Measurements from ENCODE around the gene RIMBP2. TPM values are rescaled to one million over a fixed set of nuclear protein-coding genes. Genes with fewer than 3 reads are reported as not detected.
"Not testable (repeated sequence)": the region's sequence is repeated elsewhere in the genome, so short reads cannot be mapped to it uniquely, and the experiment has no call there.

RIMBP2 gene
- total RNA-seq, 4 donors from 2014 or later, result 1.5 to 5.3 (median 2.7) TPM

- 88 to 91% methylated on average over 16 of the region's 16 CpGs for WGBS, 2 donors
- no peak for DNase-seq (ENCODE audit: low spot score in 2 of 2)
- no peak for TF ChIP-seq POLR2A (IDR thresholded peaks at IDR 0.05)
- no peak for TF ChIP-seq CTCF (IDR thresholded peaks at IDR 0.05)
- H3K4me3 ChIP-seq (ENCODE audit: low read depth, poor library complexity, severe bottlenecking), result no peak overlapping the region
- intact Hi-C loops (cut with DNase I; ENCODE audit: low total_unique reads), result no loop called here
These were observed 64.7 kb downstream of the RIMBP2 start for GRCh38 chr12:130651188-130651959.

- no peak for TF ChIP-seq POLR2A (IDR thresholded peaks at IDR 0.05)
- no peak for TF ChIP-seq CTCF (IDR thresholded peaks at IDR 0.05)
- intact Hi-C loops (cut with DNase I; ENCODE audit: low total_unique reads), result no loop called here
- no peak for DNase-seq (ENCODE audit: low spot score in 2 of 2)
- WGBS, 2 donors, result 62 to 76% methylated on average over 9 of the region's 9 CpGs
- H3K4me3 ChIP-seq (ENCODE audit: low read depth, poor library complexity, severe bottlenecking), result no peak overlapping the region
These were observed 66.0 kb downstream of the RIMBP2 start for GRCh38 chr12:130650131-130650530.

GRCh38 chr12:130649101-130650045 is 66.7 kb downstream of the RIMBP2 start:
- TF ChIP-seq POLR2A (IDR thresholded peaks at IDR 0.05) (no peak), CTCF (IDR thresholded peaks at IDR 0.05) (no peak)
- intact Hi-C loops (cut with DNase I; ENCODE audit: low total_unique reads), result no loop called here
- WGBS, 2 donors, result 94% methylated on average over 33 to 37 of the region's 37 CpGs
- no peak overlapping the region for H3K4me3 ChIP-seq (ENCODE audit: low read depth, poor library complexity, severe bottlenecking)
- DNase-seq (ENCODE audit: low spot score in 2 of 2), result no peak

GRCh38 chr12:130647814-130648213 is 68.3 kb downstream of the RIMBP2 start:
- TF ChIP-seq POLR2A (IDR thresholded peaks at IDR 0.05) (no peak), CTCF (IDR thresholded peaks at IDR 0.05) (no peak)
- DNase-seq (ENCODE audit: low spot score in 2 of 2), result no peak
- intact Hi-C loops (cut with DNase I; ENCODE audit: low total_unique reads), result no loop called here
- WGBS, 2 donors, result 57 to 68% methylated on average over 13 of the region's 13 CpGs
- no peak overlapping the region for H3K4me3 ChIP-seq (ENCODE audit: low read depth, poor library complexity, severe bottlenecking)

- DNase-seq (ENCODE audit: low spot score in 2 of 2), result no peak
- whole genome bisulfite sequencing, 2 donors, result 84 to 91% methylated on average over 16 of the region's 16 CpGs
- intact Hi-C loops (cut with DNase I; ENCODE audit: low total_unique reads), result no loop called here
- no peak for TF ChIP-seq POLR2A (IDR thresholded peaks at IDR 0.05)
- no peak for TF ChIP-seq CTCF (IDR thresholded peaks at IDR 0.05)
- H3K4me3 ChIP-seq (ENCODE audit: low read depth, poor library complexity, severe bottlenecking), result no peak overlapping the region
These were observed 69.3 kb downstream of the RIMBP2 start for GRCh38 chr12:130646716-130647370.

GRCh38 chr12:130646191-130646590 is 69.9 kb downstream of the RIMBP2 start:
- H3K4me3 ChIP-seq (ENCODE audit: low read depth, poor library complexity, severe bottlenecking); DNase-seq (ENCODE audit: low spot score in 2 of 2); intact Hi-C loops (cut with DNase I; ENCODE audit: low total_unique reads): not testable (repeated sequence)
- WGBS, 2 donors, result 83 to 85% methylated on average over 4 of the region's 4 CpGs

All from lower leg skin (tissue), 4 donors.